Kidney (tissue), 14 donors: ENCODE results near the gene LRRTM1. TPM values are rescaled to one million over a fixed set of nuclear protein-coding genes. Genes with fewer than 3 reads are reported as not detected.

Source experiments
- DNase-seq, 5 donors: peaks; one replicate each; pipeline ENCODE4 v3.0.0-alpha.2; 2013 to 2020
- FAIRE-seq: peaks from 2 replicates; lab custom pipeline; 2012; peaks lifted over from hg19 to GRCh38; lab: Jason Lieb, UNC
- H3K27ac ChIP-seq, 2 donors: one replicate each; pipeline ENCODE4 v1.7.0; 2013; ENCODE audit warnings: low read depth in 2 of 2, low read length in 2 of 2, inconsistent platforms in 1 of 2
- H3K27me3 ChIP-seq: one replicate; pipeline ENCODE4 v1.7.1; 2013; ENCODE audit warnings: low read length, inconsistent platforms; ENCODE audit not compliant: control insufficient read depth, insufficient read depth
- H3K36me3 ChIP-seq, 3 donors: one replicate each; pipeline versions ENCODE4 v1.7.0 to v1.7.1; 2013; ENCODE audit warnings: low read length in 3 of 3, control low read depth in 1 of 3, inconsistent platforms in 1 of 3; ENCODE audit not compliant: insufficient read depth in 3 of 3, control insufficient read depth in 2 of 3
- H3K4me1 ChIP-seq, 3 donors: one replicate each; pipeline versions ENCODE4 v1.7.0 to v1.7.1; 2013; ENCODE audit warnings: low read length in 3 of 3, inconsistent platforms in 1 of 3, low read depth in 1 of 3; ENCODE audit not compliant: control insufficient read depth in 2 of 3, insufficient read depth in 2 of 3
- H3K4me3 ChIP-seq, 3 donors: one replicate each; pipeline versions ENCODE4 v1.7.0 to v1.8.1; 2013; ENCODE audit warnings: low read length in 3 of 3, control low read depth in 1 of 3, inconsistent platforms in 1 of 3
- H3K9ac ChIP-seq, 3 donors: one replicate each; pipeline versions ENCODE4 v1.7.0 to v1.7.1; 2013; ENCODE audit warnings: low read length in 3 of 3, control low read depth in 1 of 3, inconsistent platforms in 1 of 3
- H3K9me3 ChIP-seq, 3 donors: one replicate each; pipeline versions ENCODE4 v1.7.0 to v1.7.1; 2013; ENCODE audit warnings: low read length in 3 of 3, control low read depth in 1 of 3, inconsistent platforms in 1 of 3; ENCODE audit not compliant: control insufficient read depth in 2 of 3, insufficient read depth in 1 of 3
- CTCF ChIP-seq: IDR thresholded peaks from 3 replicates; pipeline ENCODE4 v1.5.1; 2012; ENCODE audit warnings: mild to moderate bottlenecking, moderate library complexity, borderline replicate concordance; ENCODE audit not compliant: insufficient read depth; ENCODE audit errors: extremely low read depth
- intact Hi-C: fragments of 100-400 bp; cut with DNase I; formaldehyde crosslinking; loops from one replicate; pipeline ENCODE4 v1.11.1; 2022
- polyA plus RNA-seq: library from polyadenylated mRNA; stranded (reverse); fragments of 350-450 nt; fragmentation: Illumina TruSeq; extraction: RNeasy Lipid Tissue Mini Kit (QIAGEN cat#74804); gene quantifications from one replicate; pipeline ENCODE4 v1.2.3, GENCODE V29; 2014; ENCODE audit warnings: low read depth, low replicate concordance; ENCODE audit not compliant: insufficient read depth
- total RNA-seq: library from RNA; stranded (reverse); fragmentation: NEBNext Ultra II Directional; extraction: Animal tissue kit (Norgen Biotek cat#: 25700); gene quantifications from one replicate; pipeline ENCODE4 v1.2.1, GENCODE V29; 2021
- donor health status: control.
- donor health status: control.
- donor health status: control.
- donor health status: control.
- donor health status: control.
- donor health status: DM: yes; HTN: yes; CAD: no.
- donor health status: Normal renal cell carcinoma (clear cell type).

Gene LRRTM1
- total and polyA plus RNA-seq, 2 donors from 2014 or later, result 0.09 to 1.1 TPM

- intact Hi-C loops, result no loop called here
- Histone ChIP-seq H3K4me3 (no peak overlapping the region), H3K9me3 (no peaks in the 10 kb centered on the region), H3K27me3 (no peaks in the 10 kb centered on the region), H3K36me3 (no peaks in the 10 kb centered on the region), H3K9ac (no peak overlapping the region), H3K27ac (no peak overlapping the region), H3K4me1 (no peaks in the 10 kb centered on the region)
- TF ChIP-seq CTCF, result no peak
- no peak for DNase-seq
- no peak for FAIRE-seq
Measured at GRCh38 chr2:80256782-80257167, 47.8 kb downstream of the LRRTM1 start.

- no peak for FAIRE-seq
- no peak overlapping the region for H3K27ac ChIP-seq
- H3K36me3 ChIP-seq, result no peaks in the 10 kb centered on the region
- H3K9ac ChIP-seq, result no peak overlapping the region
- H3K27me3 ChIP-seq, result no peaks in the 10 kb centered on the region
- no peak overlapping the region for H3K4me3 ChIP-seq
- peak; percentile 12 for TF ChIP-seq CTCF
- H3K9me3 ChIP-seq, result no peaks in the 10 kb centered on the region
- intact Hi-C loops, result no loop called here
- DNase-seq, result peak in 2 of 5 donors; percentile 20 to 22
- H3K4me1 ChIP-seq, result no peaks in the 10 kb centered on the region
Measured at GRCh38 chr2:80255918-80256781, 48.4 kb downstream of the LRRTM1 start.

- H3K27ac ChIP-seq, result no peak overlapping the region
- TF ChIP-seq CTCF, result no peak
- H3K36me3 ChIP-seq, result no peaks in the 10 kb centered on the region
- DNase-seq (peak in 1 of 5 donors; percentile 30), FAIRE-seq (no peak)
- H3K4me3 ChIP-seq, result no peak overlapping the region
- H3K27me3 ChIP-seq, result no peaks in the 10 kb centered on the region
- intact Hi-C loops, result no loop called here
- H3K9ac ChIP-seq, result no peak overlapping the region
- H3K9me3 ChIP-seq, result no peaks in the 10 kb centered on the region
- no peaks in the 10 kb centered on the region for H3K4me1 ChIP-seq
Measured at GRCh38 chr2:80252294-80252986, 52.1 kb downstream of the LRRTM1 start.
